RCC 7860 (cell line): ENCODE results near the gene TMEM231.
"Not testable (repeated sequence)": the region's sequence is repeated elsewhere in the genome, so short reads cannot be mapped to it uniquely, and the experiment has no call there.

Experiments
- DNase-seq: peaks from one replicate; pipeline ENCODE4 v3.0.0-alpha.2; 2015; ENCODE audit warnings: low spot score
- FAIRE-seq: peaks from 2 replicates; lab custom pipeline; 2012; peaks lifted over from hg19 to GRCh38; lab: Jason Lieb, UNC

The TMEM231 gene

DNA sequence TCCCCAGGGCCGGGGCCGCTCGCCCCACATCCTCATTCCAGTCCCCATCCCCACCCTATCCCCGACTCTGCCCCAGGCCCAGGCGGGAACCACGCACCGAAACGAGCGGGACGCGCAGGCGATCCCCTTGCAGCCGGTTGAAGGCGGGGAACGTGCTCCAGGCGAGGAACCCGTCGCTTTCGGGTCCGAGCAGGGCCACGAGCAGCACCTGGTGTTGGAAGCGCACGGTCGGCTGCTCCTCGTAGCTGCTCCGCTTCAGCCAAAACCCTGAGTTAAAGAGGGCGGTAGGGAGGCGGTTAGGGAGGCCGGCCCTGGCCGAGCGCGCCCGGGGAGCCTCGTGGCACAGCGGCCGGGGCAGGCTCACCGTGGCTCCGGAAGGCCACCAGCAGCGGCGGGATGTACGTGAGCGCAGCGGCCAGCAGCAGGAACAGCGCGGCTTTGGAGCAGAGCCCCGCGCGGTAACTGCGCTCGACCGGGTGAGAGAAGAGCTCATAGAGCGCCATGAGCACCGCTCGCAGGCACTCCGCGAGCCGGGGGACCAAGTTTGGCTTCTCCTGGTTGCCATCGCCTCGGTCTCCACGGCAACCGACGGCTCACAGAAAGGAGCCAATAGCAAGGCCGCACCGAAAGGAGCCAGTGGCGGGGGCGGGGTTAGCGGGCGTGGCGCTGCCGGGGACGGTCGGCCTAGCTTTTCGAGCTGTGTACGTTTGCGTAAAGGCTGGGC is at the start of gene TMEM231:
TMEM231 (minus strand) TSS at position 546 of the 724 bp plus-strand sequence; CDS start at position 503, 43 bp downstream.
- FAIRE-seq: peak; percentile 51

DNA sequence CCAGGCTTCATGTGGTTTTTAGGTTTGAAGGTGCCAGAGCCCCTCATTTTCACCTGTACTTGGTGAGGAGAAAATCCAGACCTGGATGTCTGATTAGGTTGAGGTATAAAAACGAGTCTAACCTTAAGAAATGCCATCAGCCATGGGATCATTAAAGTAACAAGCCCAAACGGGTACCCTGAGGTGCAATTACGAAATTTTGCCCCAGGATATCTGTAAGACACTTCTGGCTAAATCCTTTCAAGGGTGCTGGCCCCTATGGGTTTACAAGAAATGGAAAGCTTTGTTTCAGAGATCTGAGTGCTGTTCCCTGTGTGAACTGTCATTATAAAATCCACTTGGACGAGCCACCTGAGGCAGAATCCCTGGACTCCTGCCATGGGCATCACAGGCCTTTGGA is 47.2 kb upstream of the TMEM231 start:
- DNase-seq (no peak), FAIRE-seq (no peak)

More for the DNA sequence above, at the start of gene TMEM231:
- DNase-seq: peak; percentile 78

GRCh38 chr16:75599452-75600277 is 43.6 kb upstream of the TMEM231 start:
- FAIRE-seq (no peak), DNase-seq (no peak)

GRCh38 chr16:75593825-75594820 is 38.1 kb upstream of the TMEM231 start:
- no peak for FAIRE-seq
- DNase-seq: no peak

DNA sequence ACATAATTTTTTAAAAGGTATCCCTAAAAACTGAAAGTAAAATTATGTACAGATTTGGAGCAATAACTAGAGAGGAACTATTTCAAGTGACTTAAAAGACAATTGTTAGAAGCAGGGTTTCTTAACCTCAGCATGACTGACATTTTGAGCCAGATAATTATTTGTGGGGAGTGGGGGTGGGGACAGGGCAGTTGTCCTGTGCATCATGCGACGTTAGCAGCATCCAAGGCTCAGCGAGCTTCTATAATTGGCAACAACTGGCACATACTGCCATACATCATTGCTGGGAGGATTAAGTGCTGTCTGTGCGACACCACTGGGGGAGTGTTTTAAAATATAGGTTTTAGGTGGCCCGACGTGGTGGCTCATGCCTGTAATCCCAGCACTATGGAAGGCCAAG is 37.3 kb upstream of the TMEM231 start:
- FAIRE-seq: no peak
- no peak for DNase-seq

DNA sequence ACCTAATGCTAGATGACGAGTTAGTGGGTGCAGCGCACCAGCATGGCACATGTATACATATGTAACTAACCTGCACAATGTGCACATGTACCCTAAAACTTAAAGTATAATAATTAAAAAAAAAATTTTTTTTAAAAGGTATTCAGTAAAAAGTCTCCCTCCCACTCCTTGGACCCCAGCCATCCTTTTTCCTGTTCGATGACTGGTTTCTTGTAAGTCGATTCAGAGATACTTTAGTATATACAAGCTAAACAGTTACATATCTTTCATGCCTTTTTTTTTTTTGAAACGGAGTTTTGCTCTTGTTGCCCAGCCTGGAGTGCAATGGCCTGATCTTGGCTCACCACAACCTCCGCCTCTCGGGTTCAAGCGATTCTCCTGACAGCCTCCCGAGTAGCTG is 35.9 kb upstream of the TMEM231 start:
- not testable (repeated sequence) for FAIRE-seq, DNase-seq

- DNase-seq: no peak
- FAIRE-seq: no peak
These were observed 35.1 kb upstream of the TMEM231 start for GRCh38 chr16:75590920-75591843.

- no peak for FAIRE-seq
These were observed 33.3 kb upstream of the TMEM231 start for GRCh38 chr16:75589306-75589705.

DNA sequence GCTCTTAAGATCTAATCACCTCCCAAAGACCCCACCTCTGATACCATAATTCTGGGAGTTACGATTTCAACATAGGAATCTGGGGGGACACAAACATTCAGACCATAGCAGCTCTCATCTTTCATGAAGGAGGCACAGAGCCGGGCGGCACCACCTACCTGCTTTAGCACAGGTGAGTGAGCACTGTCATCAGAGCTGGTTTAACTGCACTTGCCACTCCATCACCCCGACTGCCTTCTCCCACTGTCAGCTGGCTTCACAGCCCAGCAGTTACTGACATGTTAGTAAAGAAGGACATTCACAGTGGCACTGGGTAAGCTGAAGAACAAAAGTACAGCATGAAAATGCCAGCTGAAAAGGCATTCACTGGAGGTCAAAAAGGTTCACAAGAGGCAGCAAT is 32.7 kb upstream of the TMEM231 start:
- FAIRE-seq: no peak

More at GRCh38 chr16:75589306-75589705, 33.3 kb upstream of the TMEM231 start:
- DNase-seq: no peak

GRCh38 chr16:75584108-75584507 is 28.1 kb upstream of the TMEM231 start:
- FAIRE-seq (no peak), DNase-seq (no peak)

More for the DNA sequence above, 32.7 kb upstream of the TMEM231 start:
- DNase-seq: no peak

DNA sequence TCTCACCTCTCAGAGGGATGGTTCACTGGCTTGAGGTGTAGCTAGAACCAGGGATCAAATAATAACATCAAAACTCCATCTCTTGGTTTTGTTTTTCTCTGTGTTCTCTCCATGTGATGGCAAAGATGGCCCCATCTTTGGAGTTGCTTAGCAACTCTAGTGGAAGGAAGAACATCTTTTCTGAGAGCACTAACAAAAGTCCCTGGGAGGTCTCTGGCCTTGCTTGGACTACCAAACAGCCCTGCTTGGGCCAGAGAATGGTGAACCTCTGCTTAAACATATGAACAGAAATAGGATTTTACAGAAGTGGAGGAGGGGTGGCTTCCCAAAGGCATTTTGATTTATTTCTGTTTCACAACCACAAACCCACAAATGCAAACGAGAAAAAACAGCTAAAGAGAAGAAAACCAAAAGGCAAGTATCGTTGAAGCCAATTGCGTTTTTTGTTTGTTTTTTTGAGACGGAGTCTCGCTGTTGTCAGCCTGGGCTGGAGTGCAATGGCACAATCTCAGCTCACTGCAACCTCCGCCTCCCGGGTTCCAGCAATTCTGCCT is 23.3 kb upstream of the TMEM231 start:
- FAIRE-seq (no peak), DNase-seq (no peak)

GRCh38 chr16:75578725-75579124 is 22.7 kb upstream of the TMEM231 start:
- no peak for FAIRE-seq
- no peak for DNase-seq

DNA sequence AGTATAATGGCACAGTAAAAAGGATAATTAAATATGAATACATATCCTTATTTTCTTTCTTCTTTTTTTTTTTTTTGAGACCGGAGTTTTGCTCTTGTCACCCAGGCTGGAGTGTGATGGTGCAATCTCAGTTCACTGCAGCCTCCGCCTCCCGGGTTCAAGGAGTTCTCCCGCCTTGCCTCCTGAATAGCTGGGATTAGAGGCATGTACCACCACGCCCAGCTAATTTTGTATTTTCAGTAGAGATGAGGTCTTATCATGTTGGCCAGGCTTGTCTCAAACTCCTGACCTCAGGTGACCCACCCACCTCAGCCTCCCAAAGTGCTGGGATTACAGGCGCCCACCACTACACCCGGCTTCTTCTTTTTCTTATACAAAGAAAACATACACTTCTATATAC is 22.2 kb upstream of the TMEM231 start:
- no peak for FAIRE-seq
- no peak for DNase-seq

- FAIRE-seq: no peak
- DNase-seq: no peak
These were observed 20.3 kb upstream of the TMEM231 start for GRCh38 chr16:75576384-75576811.

DNA sequence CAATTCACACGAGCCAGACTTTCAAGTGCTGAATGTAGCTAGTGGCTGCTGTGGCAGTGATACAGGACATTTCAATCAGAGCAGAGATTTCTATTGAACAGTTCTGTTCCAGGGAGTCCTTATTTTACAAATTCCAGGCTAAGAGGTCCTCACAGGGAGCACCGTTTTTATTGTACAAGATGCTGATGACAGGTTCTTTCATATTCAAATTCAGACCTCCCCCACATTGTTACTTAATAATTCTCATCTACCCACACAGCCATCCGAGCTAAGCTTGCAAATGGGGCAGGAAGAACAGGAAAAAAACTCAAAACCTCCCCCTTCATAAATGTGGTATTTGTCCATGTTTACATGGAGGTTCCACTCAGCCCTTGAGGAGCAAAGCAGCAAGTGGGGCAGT is 19.9 kb upstream of the TMEM231 start:
- DNase-seq (no peak), FAIRE-seq (no peak)

GRCh38 chr16:75573955-75574354 is 17.9 kb upstream of the TMEM231 start:
- DNase-seq: no peak
- FAIRE-seq: no peak

DNA sequence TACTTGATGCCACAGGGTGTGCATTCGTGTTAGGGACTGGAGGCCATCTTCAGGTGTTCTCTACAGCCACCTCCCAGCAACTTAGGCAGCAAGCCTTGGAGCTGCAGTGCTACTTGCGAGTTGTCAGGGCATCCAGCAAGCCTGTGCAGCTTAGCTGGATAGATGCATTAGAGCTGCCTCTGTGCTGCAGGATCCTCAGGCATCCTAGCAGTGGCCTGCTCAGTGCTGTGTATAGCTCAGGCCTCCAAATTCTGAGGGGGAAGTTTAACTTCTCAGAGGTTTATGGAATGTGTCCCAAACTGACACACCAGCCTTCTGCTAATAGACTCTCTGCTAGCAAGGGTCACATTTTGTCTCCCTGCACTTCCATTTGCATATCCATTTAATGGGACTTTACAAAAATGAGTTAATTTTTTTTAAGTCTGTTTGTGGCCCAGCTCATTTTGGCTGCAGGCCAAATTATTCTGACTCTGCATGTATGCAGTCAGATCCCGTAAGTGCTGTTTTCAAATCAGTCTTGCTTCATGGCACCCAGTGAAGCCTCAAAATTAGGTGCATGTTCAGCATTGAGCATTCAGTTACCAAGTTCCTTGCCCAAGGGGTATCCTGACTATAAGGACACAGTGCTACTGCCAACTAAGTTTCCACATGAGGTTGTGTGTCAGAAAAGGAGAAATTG is 17.0 kb upstream of the TMEM231 start:
- no peak for FAIRE-seq
- no peak for DNase-seq

DNA sequence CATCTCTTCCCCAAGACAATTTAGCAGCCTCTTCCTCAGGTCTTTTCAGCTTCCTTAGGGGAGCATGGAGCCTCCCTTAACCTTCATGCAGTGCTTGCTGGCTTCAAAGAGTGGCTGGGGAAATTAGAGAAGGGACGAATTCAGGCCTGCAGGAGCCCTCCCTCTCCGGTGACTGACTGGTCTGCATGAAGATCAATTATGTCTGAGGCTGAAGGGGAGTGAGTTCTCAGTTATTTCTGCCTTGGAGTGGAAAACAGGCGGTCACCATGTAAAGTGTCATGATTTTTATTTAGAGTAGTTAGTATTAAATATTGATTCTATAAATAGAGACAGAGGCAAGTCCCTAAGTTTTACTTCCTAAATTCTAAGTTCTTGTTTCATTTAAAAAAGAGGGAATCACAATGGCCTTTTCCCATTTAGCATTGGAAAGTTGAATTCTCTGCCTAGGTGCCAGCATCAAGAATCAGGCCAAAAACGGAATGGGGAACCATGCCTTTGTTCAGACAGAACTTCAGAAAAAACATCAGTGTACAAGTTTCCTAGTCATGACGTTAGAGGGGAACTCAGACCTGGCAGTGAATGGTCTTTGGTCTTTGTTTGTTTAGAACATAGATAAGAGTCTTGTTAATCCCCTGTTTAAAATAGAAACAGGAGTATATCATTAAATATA is 14.5 kb upstream of the TMEM231 start:
- FAIRE-seq (no peak), DNase-seq (no peak)
